Right ventricle myocardium superior (tissue), 1 donor: Measurements from ENCODE around the gene SH3GL2. TPM values are rescaled to one million over a fixed set of nuclear protein-coding genes. Genes with fewer than 3 reads are reported as not detected.

Source experiments
- ATAC-seq: fragments of 200-7000 bp; cut with Tn5 transposase; one replicate; pipeline ENCODE4 v1.9.1; 2020; ENCODE audit warnings: mild to moderate bottlenecking; ENCODE audit not compliant: poor library complexity
- DNase-seq: peaks from one replicate; pipeline ENCODE4 v3.0.0-alpha.2; 2020
- intact Hi-C: fragments of 100-400 bp; cut with DNase I; formaldehyde crosslinking; loops from one replicate; pipeline ENCODE4 v1.11.2; 2022
- total RNA-seq: library from RNA; stranded (reverse); fragmentation: NEBNext Ultra II Directional; extraction: Animal tissue kit (Norgen Biotek cat#: 25700); gene quantifications from one replicate; pipeline ENCODE4 v1.2.1, GENCODE V29; 2021
- donor health status: DM: no; HTN: yes; CAD: no; lungs with severe emphysema.

SH3GL2 gene
- total RNA-seq, 1 donor from 2014 or later, result not detected

GRCh38 chr9:17776735-17777134 lies 197.9 kb downstream of the SH3GL2 start:
- intact Hi-C loops, result no loop called here
- ATAC-seq (peak; percentile 45), DNase-seq (no peak)

GRCh38 chr9:17777465-17777864 lies 198.6 kb downstream of the SH3GL2 start:
- ATAC-seq (no peak), DNase-seq (no peak)
- intact Hi-C loops, result no loop called here

- DNase-seq (no peak), ATAC-seq (no peak)
- intact Hi-C loops, result no loop called here
These were observed 203.7 kb downstream of the SH3GL2 start for GRCh38 chr9:17782430-17783149.

GRCh38 chr9:17783227-17783626 lies 204.4 kb downstream of the SH3GL2 start:
- ATAC-seq, result no peak
- intact Hi-C loops, result no loop called here
- no peak for DNase-seq

GRCh38 chr9:17789316-17789715 lies 210.4 kb downstream of the SH3GL2 start:
- intact Hi-C loops, result no loop called here
- no peak for DNase-seq
- no peak for ATAC-seq

GRCh38 chr9:17793713-17794622 lies 215.1 kb downstream of the SH3GL2 start:
- no peak for ATAC-seq
- intact Hi-C loops, result no loop called here

GRCh38 chr9:17795744-17796143 lies 216.9 kb downstream of the SH3GL2 start:
- intact Hi-C loops, result no loop called here
- DNase-seq, result no peak
- ATAC-seq, result no peak

More at GRCh38 chr9:17793713-17794622, 215.1 kb downstream of the SH3GL2 start:
- DNase-seq, result no peak

- DNase-seq (no peak), ATAC-seq (no peak)
- intact Hi-C loops, result no loop called here
These were observed 220.5 kb downstream of the SH3GL2 start for GRCh38 chr9:17799369-17799768.

GRCh38 chr9:17800418-17800817 lies 221.6 kb downstream of the SH3GL2 start:
- ATAC-seq, result no peak
- DNase-seq, result no peak
- intact Hi-C loops, result no loop called here

GRCh38 chr9:17802249-17802857 lies 223.5 kb downstream of the SH3GL2 start:
- intact Hi-C loops, result loop anchor here (2.0 kb wide), 1 partner anchor 272 kb away; no protein-coding TSS in a partner anchor
- ATAC-seq (no peak), DNase-seq (no peak)

GRCh38 chr9:17807613-17808282 lies 228.9 kb downstream of the SH3GL2 start:
- intact Hi-C loops, result no loop called here
- no peak for ATAC-seq
- no peak for DNase-seq

GRCh38 chr9:17810317-17810716 lies 231.5 kb downstream of the SH3GL2 start:
- DNase-seq (no peak), ATAC-seq (no peak)
- intact Hi-C loops, result loop anchor here (5.0 kb wide), 1 partner anchor 332 kb away; no protein-coding TSS in a partner anchor

- ATAC-seq (no peak), DNase-seq (no peak)
- intact Hi-C loops, result loop anchor here (5.0 kb wide), 1 partner anchor 331 kb away; no protein-coding TSS in a partner anchor
These were observed 232.1 kb downstream of the SH3GL2 start for GRCh38 chr9:17810728-17811571.

- ATAC-seq, result no peak
- intact Hi-C loops, result loop anchor here (2.0 to 5.0 kb wide), 2 partner anchors 329 to 399 kb away; no protein-coding TSS in a partner anchor
- no peak for DNase-seq
These were observed 234.9 kb downstream of the SH3GL2 start for GRCh38 chr9:17813798-17814197.

GRCh38 chr9:17816431-17817027 lies 237.7 kb downstream of the SH3GL2 start:
- intact Hi-C loops, result no loop called here
- ATAC-seq (no peak), DNase-seq (no peak)

- DNase-seq, result no peak
- ATAC-seq, result peak; percentile 68
- intact Hi-C loops, result no loop called here
These were observed 245.3 kb downstream of the SH3GL2 start for GRCh38 chr9:17824191-17824590.

GRCh38 chr9:17824616-17825264 lies 245.9 kb downstream of the SH3GL2 start:
- DNase-seq, result no peak
- ATAC-seq, result peak; percentile 94
- intact Hi-C loops, result no loop called here
